Stimulated activated CD4-positive, alpha-beta T cell treated with anti-CD3 and anti-CD28 coated beads, Interleukin-1b, Interleukin-23, amount 100 ng/mL, for 4 hours (primary cell): ENCODE results near the gene MAP2.

Experiments
- DNase-seq, 2 donors: peaks; one replicate each; pipeline ENCODE4 v3.0.0-alpha.2; 2020; ENCODE audit warnings: low read depth in 2 of 2

The MAP2 gene

GRCh38 chr2:209653134-209653533 is 229.3 kb downstream of the MAP2 start:
- no peak for DNase-seq

- DNase-seq: no peak
Measured at GRCh38 chr2:209661286-209661894, 237.5 kb downstream of the MAP2 start.

GRCh38 chr2:209662021-209662420 is 238.2 kb downstream of the MAP2 start:
- no peak for DNase-seq

- no peak for DNase-seq
Measured at GRCh38 chr2:209663139-209663538, 239.3 kb downstream of the MAP2 start.

- no peak for DNase-seq
Measured at GRCh38 chr2:209663656-209664055, 239.8 kb downstream of the MAP2 start.

- DNase-seq: no peak
Measured at GRCh38 chr2:209666296-209666695, 242.4 kb downstream of the MAP2 start.

GRCh38 chr2:209671020-209671680 is 247.3 kb downstream of the MAP2 start:
- no peak for DNase-seq

- no peak for DNase-seq
Measured at GRCh38 chr2:209673811-209674210, 250.0 kb downstream of the MAP2 start.

GRCh38 chr2:209680596-209680995 is 256.7 kb downstream of the MAP2 start:
- no peak for DNase-seq

GRCh38 chr2:209681201-209681735 is 257.4 kb downstream of the MAP2 start:
- no peak for DNase-seq

- DNase-seq: no peak
Measured at GRCh38 chr2:209682646-209683045, 258.8 kb downstream of the MAP2 start.

GRCh38 chr2:209685340-209685739 is 261.5 kb downstream of the MAP2 start:
- no peak for DNase-seq

GRCh38 chr2:209685963-209686362 is 262.1 kb downstream of the MAP2 start:
- no peak for DNase-seq

GRCh38 chr2:209686448-209686847 is 262.6 kb downstream of the MAP2 start:
- no peak for DNase-seq

- DNase-seq: no peak
Measured at GRCh38 chr2:209687323-209687969, 263.6 kb downstream of the MAP2 start.

- no peak for DNase-seq
Measured at GRCh38 chr2:209688385-209688784, 264.5 kb downstream of the MAP2 start.

GRCh38 chr2:209690029-209690754 is 266.3 kb downstream of the MAP2 start:
- DNase-seq: no peak

- DNase-seq: no peak
Measured at GRCh38 chr2:209694748-209695147, 270.9 kb downstream of the MAP2 start.

GRCh38 chr2:209696836-209697711 is 273.2 kb downstream of the MAP2 start:
- DNase-seq: no peak

- DNase-seq: no peak
Measured at GRCh38 chr2:209702775-209703174, 278.9 kb downstream of the MAP2 start.

- DNase-seq: no peak
Measured at GRCh38 chr2:209713219-209713618, 289.4 kb downstream of the MAP2 start.
